WTC11 (cell line): ENCODE results near the gene APOBEC3C.
"Not testable (repeated sequence)": the region's sequence is repeated elsewhere in the genome, so short reads cannot be mapped to it uniquely, and the experiment has no call there.

Experiments used
- GABPB1 ChIP-seq: sonication (generic); formaldehyde crosslinking; IDR thresholded peaks from 2 replicates; pipeline ENCODE4 v1.8.1; 2023; ENCODE audit warnings: mild to moderate bottlenecking, missing genetic modification reagents
- SP1 ChIP-seq: sonication (generic); formaldehyde crosslinking; conservative IDR thresholded peaks from 2 replicates; pipeline ENCODE4 v1.8.1; 2022; ENCODE audit warnings: missing genetic modification reagents

DNA sequence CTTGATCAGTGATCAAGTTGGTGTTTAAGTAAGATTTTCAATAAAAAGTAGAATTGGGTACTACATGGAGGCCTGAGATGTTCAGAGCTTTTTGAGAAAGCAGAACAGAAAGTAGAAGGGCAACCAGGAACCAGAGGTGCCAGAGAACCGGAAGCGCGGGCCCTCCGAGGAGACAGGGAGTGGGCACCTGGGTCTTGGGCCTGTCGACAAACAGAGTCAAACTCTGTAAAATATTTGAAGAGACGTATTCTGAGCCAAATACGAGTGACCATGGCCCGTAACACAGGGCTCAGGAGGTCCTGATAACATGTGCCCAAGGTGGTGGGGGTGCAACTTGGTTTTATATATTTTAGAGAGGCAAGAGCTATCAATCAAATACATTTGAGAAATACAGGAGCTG, 49.8 kb downstream of the APOBEC3C start:
- TF ChIP-seq SP1, GABPB1 (CRISPR knock-in tag): not testable (repeated sequence)
